ENCODE results near the gene SLC5A1.
"Not testable (repeated sequence)": the region's sequence is repeated elsewhere in the genome, so short reads cannot be mapped to it uniquely, and the experiment has no call there.

The SLC5A1 gene

GRCh38 chr22:32150647-32151046, 107.6 kb downstream of the SLC5A1 start:
- peak; percentile 26 for DNase-seq

GRCh38 chr22:32151641-32152040, 108.6 kb downstream of the SLC5A1 start:
- DNase-seq: not testable (repeated sequence)

GRCh38 chr22:32154727-32155126, 111.7 kb downstream of the SLC5A1 start:
- DNase-seq: not testable (repeated sequence)

- not testable (repeated sequence) for DNase-seq
Measured at GRCh38 chr22:32157632-32158031, 114.6 kb downstream of the SLC5A1 start.

GRCh38 chr22:32158712-32159533, 115.9 kb downstream of the SLC5A1 start, which contains the start of gene C22orf42:
Gene C22orf42 (minus strand): TSS chr22:32159303. CDS start chr22:32159215, 88 bp downstream.
- DNase-seq: no peak

- not testable (repeated sequence) for DNase-seq
Measured at GRCh38 chr22:32160411-32160810, 117.3 kb downstream of the SLC5A1 start.
